Measurements from ENCODE around the gene FGF3. TPM values are rescaled to one million over a fixed set of nuclear protein-coding genes. Genes with fewer than 3 reads are reported as not detected.

The FGF3 gene
- total RNA-seq, 1 donor from 2014 or later: not detected

DNA sequence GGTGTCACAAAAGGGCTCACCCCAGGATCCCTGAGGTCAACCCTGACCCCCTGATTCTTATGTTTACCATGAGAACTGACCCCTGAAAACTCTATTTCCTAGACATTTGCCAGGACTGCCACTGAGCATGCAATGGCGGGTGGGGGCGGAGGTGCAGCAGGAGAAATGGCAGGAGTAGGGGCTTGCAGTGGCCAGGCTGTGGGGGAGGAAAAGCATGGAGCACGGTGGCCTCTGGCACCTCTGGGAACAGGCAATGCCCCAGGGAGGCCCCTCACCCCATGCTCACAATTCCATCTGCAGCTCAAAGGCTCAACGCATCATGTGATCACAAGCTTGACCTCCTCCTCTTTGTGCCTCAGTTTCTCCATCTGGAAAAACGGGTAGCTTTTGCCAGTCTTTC lies 46.5 kb upstream of the FGF3 start:
- no peaks in the 10 kb centered on the region for H3K9me3 ChIP-seq
- intact Hi-C loops (cut with DNase I): no loop called here
- TF ChIP-seq, protein P1, sequence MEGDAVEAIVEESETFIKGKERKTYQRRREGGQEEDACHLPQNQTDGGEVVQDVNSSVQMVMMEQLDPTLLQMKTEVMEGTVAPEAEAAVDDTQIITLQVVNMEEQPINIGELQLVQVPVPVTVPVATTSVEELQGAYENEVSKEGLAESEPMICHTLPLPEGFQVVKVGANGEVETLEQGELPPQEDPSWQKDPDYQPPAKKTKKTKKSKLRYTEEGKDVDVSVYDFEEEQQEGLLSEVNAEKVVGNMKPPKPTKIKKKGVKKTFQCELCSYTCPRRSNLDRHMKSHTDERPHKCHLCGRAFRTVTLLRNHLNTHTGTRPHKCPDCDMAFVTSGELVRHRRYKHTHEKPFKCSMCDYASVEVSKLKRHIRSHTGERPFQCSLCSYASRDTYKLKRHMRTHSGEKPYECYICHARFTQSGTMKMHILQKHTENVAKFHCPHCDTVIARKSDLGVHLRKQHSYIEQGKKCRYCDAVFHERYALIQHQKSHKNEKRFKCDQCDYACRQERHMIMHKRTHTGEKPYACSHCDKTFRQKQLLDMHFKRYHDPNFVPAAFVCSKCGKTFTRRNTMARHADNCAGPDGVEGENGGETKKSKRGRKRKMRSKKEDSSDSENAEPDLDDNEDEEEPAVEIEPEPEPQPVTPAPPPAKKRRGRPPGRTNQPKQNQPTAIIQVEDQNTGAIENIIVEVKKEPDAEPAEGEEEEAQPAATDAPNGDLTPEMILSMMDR (IDR thresholded peaks at IDR 0.05): no peak
- no peaks in the 10 kb centered on the region for H3K4me1 ChIP-seq
- H3K36me3 ChIP-seq: no peaks in the 10 kb centered on the region
- DNase-seq (ENCODE audit: low spot score in 2 of 2): no peak
- H3K4me3 ChIP-seq: no peak overlapping the region
- H3K27me3 ChIP-seq: no peaks in the 10 kb centered on the region
- no peak overlapping the region for H3K27ac ChIP-seq

DNA sequence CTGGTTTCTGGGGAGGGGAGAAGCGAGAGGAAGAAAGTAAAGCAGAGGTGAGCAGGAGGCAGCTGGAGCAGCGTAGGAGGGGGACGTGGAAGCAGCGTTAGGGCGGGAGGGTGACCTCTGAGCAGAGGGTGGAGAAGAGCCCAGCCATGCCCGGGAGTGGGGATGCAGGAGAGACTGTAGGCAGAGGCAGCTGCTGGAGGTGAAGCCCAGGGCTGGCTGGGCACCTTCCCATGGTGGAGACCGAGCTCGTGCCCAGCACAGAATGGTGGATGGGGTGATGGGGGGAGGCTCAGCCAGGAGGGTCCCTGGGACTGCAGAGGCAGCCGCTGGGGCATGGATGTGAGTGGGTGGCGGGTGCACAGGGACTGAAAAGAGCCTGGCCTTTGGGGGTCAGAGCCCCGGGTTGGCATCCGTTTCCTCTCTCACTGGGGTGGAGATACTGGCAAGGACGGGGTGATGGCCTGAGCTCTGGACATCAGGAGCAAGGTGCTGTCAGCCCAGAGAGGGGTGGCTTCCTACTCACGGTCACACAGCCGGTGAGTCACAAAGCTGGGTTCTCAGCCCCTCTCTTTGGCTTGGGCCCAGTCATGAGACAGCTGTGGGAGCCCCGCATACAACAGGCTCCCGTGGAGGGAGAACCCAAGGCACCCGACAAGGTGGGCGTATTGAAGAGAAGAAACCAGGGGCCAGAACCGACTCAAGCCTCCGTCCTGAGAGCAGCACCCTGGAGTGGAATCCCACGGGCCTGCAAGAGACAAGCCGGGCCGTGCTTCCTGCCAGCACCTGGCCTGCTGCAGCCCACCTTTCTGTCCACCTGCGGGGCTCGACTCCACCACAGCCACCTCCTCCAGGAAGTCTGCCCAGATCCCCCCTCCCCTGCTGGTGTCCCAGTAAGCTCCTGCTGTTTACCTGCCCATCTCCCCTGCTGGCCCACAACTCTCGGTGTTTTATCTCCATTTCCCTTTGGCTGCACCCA lies 45.8 kb upstream of the FGF3 start:
- DNase-seq (ENCODE audit: low spot score in 2 of 2): no peak
- Histone ChIP-seq H3K27me3 (no peaks in the 10 kb centered on the region), H3K4me1 (no peaks in the 10 kb centered on the region), H3K4me3 (no peak overlapping the region), H3K9me3 (no peaks in the 10 kb centered on the region), H3K36me3 (no peaks in the 10 kb centered on the region), H3K27ac (no peak overlapping the region)
- intact Hi-C loops (cut with DNase I): no loop called here
- TF ChIP-seq, protein P1 (IDR thresholded peaks at IDR 0.05): no peak

DNA sequence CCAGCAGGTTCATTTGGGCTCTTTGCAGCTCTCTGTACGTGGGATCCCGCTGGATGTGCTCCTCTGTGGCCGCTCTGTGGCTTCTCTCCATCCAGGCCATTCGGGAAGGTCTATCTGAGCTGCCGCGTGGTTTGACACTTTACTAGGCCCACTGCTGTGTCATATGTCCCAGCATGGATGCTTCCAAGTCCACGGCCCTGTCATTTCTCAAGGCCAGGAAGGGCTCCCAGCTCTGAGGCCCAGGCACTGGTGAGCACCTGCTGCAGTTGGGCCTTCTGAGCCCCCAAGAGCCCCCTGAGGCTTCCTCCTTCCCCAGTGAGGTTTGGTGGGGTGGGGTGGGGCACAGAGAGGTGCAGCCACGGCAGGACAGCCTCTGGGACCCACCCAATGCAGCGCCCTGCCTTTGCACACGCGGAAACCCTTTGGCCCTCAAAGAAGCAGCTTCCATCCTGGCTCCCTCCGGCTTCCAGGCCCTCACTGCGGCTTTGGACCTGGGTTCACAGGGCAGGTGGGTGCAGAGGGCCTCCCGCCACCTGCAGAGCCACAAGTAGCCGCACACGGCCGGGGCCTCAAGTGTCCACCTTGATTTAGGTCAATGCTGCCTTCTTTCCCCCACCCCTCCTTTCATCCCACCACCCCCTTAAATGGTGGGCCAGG lies 44.5 kb upstream of the FGF3 start:
- TF ChIP-seq, protein P1 (IDR thresholded peaks at IDR 0.05): no peak
- H3K27ac ChIP-seq: no peak overlapping the region
- no peak overlapping the region for H3K4me3 ChIP-seq
- no peaks in the 10 kb centered on the region for H3K27me3 ChIP-seq
- H3K4me1 ChIP-seq: no peaks in the 10 kb centered on the region
- H3K9me3 ChIP-seq: no peaks in the 10 kb centered on the region
- intact Hi-C loops (cut with DNase I): no loop called here
- no peaks in the 10 kb centered on the region for H3K36me3 ChIP-seq
- peak in 1 of 2 donors; percentile 27 for DNase-seq (ENCODE audit: low spot score in 2 of 2)

DNA sequence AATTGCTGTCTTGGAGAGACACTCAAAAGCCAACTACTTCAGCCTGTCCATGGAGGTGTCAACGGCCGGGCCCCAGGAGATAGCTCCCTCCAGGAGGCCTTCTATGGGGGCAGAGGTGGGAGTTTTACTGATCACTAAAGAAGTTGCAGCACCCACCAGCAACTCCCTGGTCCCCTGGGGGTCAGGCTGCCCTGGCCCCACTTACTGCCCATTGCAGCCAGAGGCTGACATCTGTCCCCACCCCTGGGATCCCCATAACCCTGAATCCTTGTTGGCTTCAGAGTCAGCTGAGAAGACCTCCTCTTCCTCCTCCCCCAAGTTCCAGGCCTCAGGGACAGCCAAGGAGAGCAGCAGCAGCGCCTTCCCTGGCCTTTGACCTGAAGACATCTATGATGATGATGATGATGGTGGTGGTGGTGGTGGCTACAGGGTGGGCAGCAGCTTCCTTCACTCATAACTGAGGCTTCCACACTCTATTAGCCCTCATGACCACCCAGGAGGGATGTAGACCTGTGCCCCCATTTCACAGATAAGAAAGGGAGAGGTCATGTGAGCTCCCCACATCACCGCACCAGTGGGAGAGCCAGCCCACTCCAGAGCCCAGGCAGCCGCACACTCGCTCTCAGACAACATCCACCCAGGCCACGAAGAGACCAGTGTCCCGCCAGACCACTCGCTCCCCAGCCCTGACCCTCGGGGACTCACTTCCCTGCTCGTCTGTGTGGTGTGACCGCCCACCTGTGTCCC lies 43.8 kb upstream of the FGF3 start:
- no peak for DNase-seq (ENCODE audit: low spot score in 2 of 2)

DNA sequence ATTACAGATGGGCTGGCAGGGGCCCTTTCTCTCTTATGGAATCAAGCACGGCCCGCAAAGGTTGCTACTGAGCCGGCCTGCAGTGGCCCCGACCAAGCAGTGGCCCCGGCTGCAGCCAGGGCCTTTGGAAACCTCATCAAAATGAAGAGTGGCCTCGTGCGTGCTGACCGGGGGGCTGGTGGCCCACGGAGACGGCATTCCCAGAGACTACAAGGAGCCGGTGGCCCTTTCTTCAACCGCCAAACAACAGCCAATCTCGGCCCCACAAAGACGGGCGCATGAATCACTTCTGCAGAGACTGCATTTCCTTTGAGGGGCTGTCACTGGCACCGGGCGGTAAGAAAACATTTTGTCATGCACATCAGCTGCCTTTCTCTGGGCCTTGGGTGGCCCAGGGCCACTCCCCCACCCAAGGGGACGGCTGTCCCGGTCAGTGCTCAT lies 43.1 kb upstream of the FGF3 start:
- Histone ChIP-seq H3K36me3 (no peaks in the 10 kb centered on the region), H3K4me3 (no peak overlapping the region), H3K9me3 (no peaks in the 10 kb centered on the region), H3K4me1 (no peaks in the 10 kb centered on the region), H3K27me3 (no peaks in the 10 kb centered on the region), H3K27ac (no peak overlapping the region)
- TF ChIP-seq, protein P1 (IDR thresholded peaks at IDR 0.05): no peak
- no peak for DNase-seq (ENCODE audit: low spot score in 2 of 2)
- intact Hi-C loops (cut with DNase I): no loop called here

More for the DNA sequence above, 43.8 kb upstream of the FGF3 start:
- intact Hi-C loops (cut with DNase I): no loop called here
- Histone ChIP-seq H3K4me1 (no peaks in the 10 kb centered on the region), H3K36me3 (no peaks in the 10 kb centered on the region), H3K27me3 (no peaks in the 10 kb centered on the region), H3K9me3 (no peaks in the 10 kb centered on the region), H3K4me3 (no peak overlapping the region), H3K27ac (no peak overlapping the region)
- TF ChIP-seq, protein P1 (IDR thresholded peaks at IDR 0.05): no peak

Measured in ascending aorta (tissue), 2 donors.